Gastrocnemius medialis (tissue), 4 donors: Measurements from ENCODE around the gene DEDD2. TPM values are rescaled to one million over a fixed set of nuclear protein-coding genes. Genes with fewer than 3 reads are reported as not detected.

Experiments used
- ATAC-seq, 2 donors: fragments of 150-250 bp; one replicate each; pipeline ENCODE4 v1.9.1; 2016
- DNase-seq, 2 donors: peaks; one replicate each; pipeline ENCODE4 v3.0.0-alpha.2; 2019
- H3K27ac ChIP-seq, 4 donors: fragments of 200-600 bp; sonication (generic); 1 replicate in 1 of 4; 2 replicates in 3 of 4; pipeline ENCODE4 v1.5.1; 2016 to 2018; ENCODE audit warnings: mild to moderate bottlenecking in 2 of 4, moderate library complexity in 1 of 4
- H3K27me3 ChIP-seq, 3 donors: fragments of 200-600 bp; sonication (generic) in 2 of 3; 1 replicate in 1 of 3; 2 replicates in 2 of 3; pipeline versions ENCODE4 v1.5.1 to v1.6.0; 2016 to 2019; ENCODE audit warnings: mild to moderate bottlenecking in 1 of 3, moderate library complexity in 1 of 3
- H3K36me3 ChIP-seq, 2 donors: fragments of 200-600 bp; sonication (generic) in 1 of 2; one replicate each; pipeline ENCODE4 v1.5.1; 2017 to 2018
- H3K4me1 ChIP-seq, 2 donors: fragments of 200-600 bp; sonication (generic) in 1 of 2; one replicate each; pipeline ENCODE4 v1.5.1; 2016 to 2017; ENCODE audit warnings: mild to moderate bottlenecking in 2 of 2
- H3K4me3 ChIP-seq, 4 donors: fragments of 200-600 bp; sonication (generic) in 3 of 4; 1 replicate in 1 of 4; 2 replicates in 3 of 4; pipeline ENCODE4 v1.5.1; 2016 to 2019; ENCODE audit warnings: mild to moderate bottlenecking in 2 of 4
- H3K9me3 ChIP-seq, 3 donors: fragments of 200-600 bp; sonication (generic) in 2 of 3; 1 replicate in 1 of 3; 2 replicates in 2 of 3; pipeline ENCODE4 v1.5.1; 2016 to 2019
- CTCF ChIP-seq, 5 experiments: fragments of 450-650 bp in 3 of 5; fragments of 200-600 bp in 2 of 5; sonication (generic) in 2 of 5; IDR thresholded peaks in 4 of 5; conservative IDR thresholded peaks in 1 of 5; 1 replicate in 4 of 5; 2 replicates in 1 of 5; pipeline ENCODE4 v1.5.1; 2016 to 2019; ENCODE audit warnings: antibody characterized with exemption in 5 of 5, mild to moderate bottlenecking in 3 of 5, moderate library complexity in 3 of 5
- POLR2A ChIP-seq, 2 donors: fragments of 450-650 bp; IDR thresholded peaks; one replicate each; pipeline ENCODE4 v1.6.1; 2017; ENCODE audit warnings: antibody characterized with exemption in 2 of 2, mild to moderate bottlenecking in 2 of 2, moderate library complexity in 2 of 2
- in situ Hi-C, 4 donors: fragments of 200-750 bp; cut with MboI; loops; one replicate each; pipeline versions ENCODE4 v1.15.0 to v1.8.0; 2017; ENCODE audit warnings: low sequenced_read_pairs in 4 of 4
- intact Hi-C: fragments of 100-400 bp; cut with DNase I; formaldehyde crosslinking; loops from one replicate; pipeline ENCODE4 v1.15.1; 2023; ENCODE audit warnings: low total_unique reads
- total RNA-seq, 4 donors: library from RNA; depleted of rRNA; stranded (reverse); fragments of >200 nt; gene quantifications; one replicate each; pipeline versions ENCODE4 v1.1.0 to v1.2.3, GENCODE V29; 2016

The DEDD2 gene
- total RNA-seq, 4 donors from 2014 or later: 22.5 to 33.6 (median 29.2) TPM

GRCh38 chr19:42245231-42245630 is 27.8 kb upstream of the DEDD2 start:
- no peak for TF ChIP-seq POLR2A (IDR thresholded peaks at IDR 0.05)
- TF ChIP-seq CTCF (IDR thresholded peaks at IDR 0.05 in 4 of 5, conservative IDR thresholded peaks at IDR 0.05 in 1 of 5): no peak
- ATAC-seq (no peak), DNase-seq (no peak)
- Histone ChIP-seq H3K27me3 (no peaks in the 10 kb centered on the region), H3K27ac (peak overlapping the region; percentile 86 to 95 (median 87)), H3K4me1 (peaks cover 38 to 39% of the 10 kb centered on the region in 2 donors), H3K36me3 (no peaks in the 10 kb centered on the region), H3K4me3 (peak overlapping the region; percentile 55 to 77 (median 73)), H3K9me3 (no peaks in the 10 kb centered on the region)
- intact Hi-C loops: loop anchor here (10.0 kb wide), 2 partner anchors 150 to 290 kb away; partner anchors contain the start of genes CNFN and RABAC1
- in situ Hi-C loops: loop anchor here in 1 of 4 donors (10.0 kb wide), 1 partner anchor 80 kb away; the partner anchor contains the start of gene MEGF8

- intact Hi-C loops (loop anchor here (1.0 to 10.0 kb wide), 6 partner anchors 27 to 290 kb away; partner anchors contain the start of genes CNFN, DEDD2, MEGF8 and RABAC1), in situ Hi-C loops (loop anchor here in 2 of 4 donors (5.0 to 10.0 kb wide), 2 partner anchors 43 to 80 kb away; partner anchors contain the start of gene MEGF8 (in 1 of the 2))
- ATAC-seq (peak; percentile 53 to 54), DNase-seq (peak; percentile 87 to 89)
- H3K27me3 ChIP-seq: no peaks in the 10 kb centered on the region
- H3K9me3 ChIP-seq: no peaks in the 10 kb centered on the region
- H3K27ac ChIP-seq: peak overlapping the region; percentile 86 to 95 (median 87)
- H3K36me3 ChIP-seq: peaks cover 0 to 5% of the 10 kb centered on the region in 2 donors
- peak overlapping the region; percentile 55 to 77 (median 73) for H3K4me3 ChIP-seq
- peaks cover 36 to 39% of the 10 kb centered on the region in 2 donors for H3K4me1 ChIP-seq
- TF ChIP-seq POLR2A (IDR thresholded peaks at IDR 0.05): peak; percentile 59 to 71
- peak; percentile 40 to 77 (median 64) for TF ChIP-seq CTCF (IDR thresholded peaks at IDR 0.05 in 4 of 5, conservative IDR thresholded peaks at IDR 0.05 in 1 of 5)
These were observed 27.1 kb upstream of the DEDD2 start for GRCh38 chr19:42244347-42245220.

- no peaks in the 10 kb centered on the region for H3K9me3 ChIP-seq
- TF ChIP-seq POLR2A (IDR thresholded peaks at IDR 0.05) (peak; percentile 90 to 92), CTCF (IDR thresholded peaks at IDR 0.05 in 4 of 5, conservative IDR thresholded peaks at IDR 0.05 in 1 of 5) (peak in 1 of 5 experiments; percentile 17)
- in situ Hi-C loops: loop anchor here in 2 of 4 donors (5.0 to 10.0 kb wide), 2 partner anchors 45 to 82 kb away; partner anchors contain the start of gene MEGF8 (in 1 of the 2)
- peaks cover 0 to 17% of the 10 kb centered on the region in 2 donors for H3K36me3 ChIP-seq
- intact Hi-C loops: loop anchor here (1.0 to 10.0 kb wide), 4 partner anchors 22 to 288 kb away; partner anchors contain the start of genes CNFN, RABAC1 and ZNF526
- H3K4me3 ChIP-seq: peak within 1 kb of the TSS; percentile 64 to 82 (median 76)
- H3K27ac ChIP-seq: peak within 1 kb of the TSS; percentile 86 to 95 (median 87)
- ATAC-seq (peak; percentile 81 to 87), DNase-seq (peak; percentile 98 to 99)
- H3K4me1 ChIP-seq: peaks cover 36 to 39% of the 10 kb centered on the region in 2 donors
- no peaks in the 10 kb centered on the region for H3K27me3 ChIP-seq
These were observed 25.3 kb upstream of the DEDD2 start, which contains the start of gene GSK3A for GRCh38 chr19:42242512-42243409. GSK3A (minus strand) TSS chr19:42242602; CDS start chr19:42242465, 137 bp downstream.

- H3K9me3 ChIP-seq: no peaks in the 10 kb centered on the region
- in situ Hi-C loops: loop anchor here in 2 of 4 donors (5.0 to 10.0 kb wide), 2 partner anchors 45 to 83 kb away; partner anchors contain the start of gene MEGF8 (in 1 of the 2)
- H3K36me3 ChIP-seq: peaks cover 0 to 17% of the 10 kb centered on the region in 2 donors
- intact Hi-C loops: loop anchor here (1.0 to 10.0 kb wide), 3 partner anchors 22 to 287 kb away; partner anchors contain the start of genes CNFN, RABAC1 and ZNF526
- H3K4me1 ChIP-seq: peaks cover 36 to 39% of the 10 kb centered on the region in 2 donors
- H3K27me3 ChIP-seq: no peaks in the 10 kb centered on the region
- H3K4me3 ChIP-seq: peak overlapping the region; percentile 64 to 82 (median 76)
- TF ChIP-seq POLR2A (IDR thresholded peaks at IDR 0.05): no peak
- TF ChIP-seq CTCF (IDR thresholded peaks at IDR 0.05 in 4 of 5, conservative IDR thresholded peaks at IDR 0.05 in 1 of 5): peak in 1 of 5 experiments; percentile 9
- DNase-seq (no peak), ATAC-seq (no peak)
- peak overlapping the region; percentile 86 to 95 (median 87) for H3K27ac ChIP-seq
These were observed 24.6 kb upstream of the DEDD2 start for GRCh38 chr19:42242069-42242511.
